ENCODE measurements around the gene FBXL15. TPM values are rescaled to one million over a fixed set of nuclear protein-coding genes. Genes with fewer than 3 reads are reported as not detected.

FBXL15 gene
- total and polyA plus RNA-seq, 9 of the 15 experiments (the other 6 are each of a cell fraction or from before 2014, with no cell fraction given): 0.08 to 25.9 (median 3.5) TPM

DNA sequence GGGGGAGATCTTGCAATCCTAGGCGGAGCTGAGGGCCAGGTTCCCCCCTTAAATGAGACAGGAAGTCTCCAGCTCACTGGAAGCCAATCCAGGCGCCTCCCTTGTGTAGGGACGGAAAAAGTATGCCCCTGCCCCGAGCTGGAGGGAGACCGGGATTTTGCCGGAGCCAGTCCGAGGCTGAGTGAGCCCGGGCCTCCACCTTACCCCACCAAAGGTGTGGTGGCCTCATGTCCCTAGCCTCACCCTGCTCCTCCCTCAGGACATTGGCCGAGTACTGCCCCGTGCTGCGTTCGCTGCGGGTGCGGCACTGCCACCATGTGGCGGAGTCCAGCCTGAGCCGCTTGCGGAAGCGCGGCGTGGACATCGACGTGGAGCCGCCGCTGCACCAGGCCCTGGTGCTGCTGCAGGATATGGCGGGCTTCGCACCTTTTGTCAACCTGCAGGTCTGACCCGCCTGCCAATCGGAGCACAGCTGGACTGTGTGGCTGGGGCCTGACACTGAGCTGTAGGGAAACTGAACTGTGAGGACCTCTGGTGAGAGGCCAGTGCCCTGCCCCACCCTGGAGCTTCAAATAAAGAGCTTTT lies 2.0 kb downstream of the FBXL15 start (continued):
- TF ChIP-seq, protein P1, sequence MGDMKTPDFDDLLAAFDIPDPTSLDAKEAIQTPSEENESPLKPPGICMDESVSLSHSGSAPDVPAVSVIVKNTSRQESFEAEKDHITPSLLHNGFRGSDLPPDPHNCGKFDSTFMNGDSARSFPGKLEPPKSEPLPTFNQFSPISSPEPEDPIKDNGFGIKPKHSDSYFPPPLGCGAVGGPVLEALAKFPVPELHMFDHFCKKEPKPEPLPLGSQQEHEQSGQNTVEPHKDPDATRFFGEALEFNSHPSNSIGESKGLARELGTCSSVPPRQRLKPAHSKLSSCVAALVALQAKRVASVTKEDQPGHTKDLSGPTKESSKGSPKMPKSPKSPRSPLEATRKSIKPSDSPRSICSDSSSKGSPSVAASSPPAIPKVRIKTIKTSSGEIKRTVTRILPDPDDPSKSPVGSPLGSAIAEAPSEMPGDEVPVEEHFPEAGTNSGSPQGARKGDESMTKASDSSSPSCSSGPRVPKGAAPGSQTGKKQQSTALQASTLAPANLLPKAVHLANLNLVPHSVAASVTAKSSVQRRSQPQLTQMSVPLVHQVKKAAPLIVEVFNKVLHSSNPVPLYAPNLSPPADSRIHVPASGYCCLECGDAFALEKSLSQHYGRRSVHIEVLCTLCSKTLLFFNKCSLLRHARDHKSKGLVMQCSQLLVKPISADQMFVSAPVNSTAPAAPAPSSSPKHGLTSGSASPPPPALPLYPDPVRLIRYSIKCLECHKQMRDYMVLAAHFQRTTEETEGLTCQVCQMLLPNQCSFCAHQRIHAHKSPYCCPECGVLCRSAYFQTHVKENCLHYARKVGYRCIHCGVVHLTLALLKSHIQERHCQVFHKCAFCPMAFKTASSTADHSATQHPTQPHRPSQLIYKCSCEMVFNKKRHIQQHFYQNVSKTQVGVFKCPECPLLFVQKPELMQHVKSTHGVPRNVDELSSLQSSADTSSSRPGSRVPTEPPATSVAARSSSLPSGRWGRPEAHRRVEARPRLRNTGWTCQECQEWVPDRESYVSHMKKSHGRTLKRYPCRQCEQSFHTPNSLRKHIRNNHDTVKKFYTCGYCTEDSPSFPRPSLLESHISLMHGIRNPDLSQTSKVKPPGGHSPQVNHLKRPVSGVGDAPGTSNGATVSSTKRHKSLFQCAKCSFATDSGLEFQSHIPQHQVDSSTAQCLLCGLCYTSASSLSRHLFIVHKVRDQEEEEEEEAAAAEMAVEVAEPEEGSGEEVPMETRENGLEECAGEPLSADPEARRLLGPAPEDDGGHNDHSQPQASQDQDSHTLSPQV (IDR thresholded peaks at IDR 0.05): peak; percentile 88
- TF ChIP-seq HNRNPL (IDR thresholded peaks at IDR 0.05; ENCODE audit: low read depth, low read length) (peak; percentile 51; the same call in 1 of the 2 replicates), ATF7 (IDR thresholded peaks at IDR 0.05) (peak; percentile 48; the same call in 1 of the 2 replicates), PHF20 (IDR thresholded peaks at IDR 0.05; ENCODE audit: partially characterized antibody) (peak; percentile 66), ZNF766 (CRISPR knock-in tag; conservative IDR thresholded peaks at IDR 0.05) (0 out of 2 replicates have a peak, but pooled peaks have one; percentile 25), POLR2A (conservative IDR thresholded peaks at IDR 0.05) (peak; percentile 64), ASH1L (IDR thresholded peaks at IDR 0.05; ENCODE audit: borderline replicate concordance, low read depth, partially characterized antibody) (no peak), ZNF77 (CRISPR knock-in tag; IDR thresholded peaks at IDR 0.05) (no peak)
- TF ChIP-seq, protein P2, sequence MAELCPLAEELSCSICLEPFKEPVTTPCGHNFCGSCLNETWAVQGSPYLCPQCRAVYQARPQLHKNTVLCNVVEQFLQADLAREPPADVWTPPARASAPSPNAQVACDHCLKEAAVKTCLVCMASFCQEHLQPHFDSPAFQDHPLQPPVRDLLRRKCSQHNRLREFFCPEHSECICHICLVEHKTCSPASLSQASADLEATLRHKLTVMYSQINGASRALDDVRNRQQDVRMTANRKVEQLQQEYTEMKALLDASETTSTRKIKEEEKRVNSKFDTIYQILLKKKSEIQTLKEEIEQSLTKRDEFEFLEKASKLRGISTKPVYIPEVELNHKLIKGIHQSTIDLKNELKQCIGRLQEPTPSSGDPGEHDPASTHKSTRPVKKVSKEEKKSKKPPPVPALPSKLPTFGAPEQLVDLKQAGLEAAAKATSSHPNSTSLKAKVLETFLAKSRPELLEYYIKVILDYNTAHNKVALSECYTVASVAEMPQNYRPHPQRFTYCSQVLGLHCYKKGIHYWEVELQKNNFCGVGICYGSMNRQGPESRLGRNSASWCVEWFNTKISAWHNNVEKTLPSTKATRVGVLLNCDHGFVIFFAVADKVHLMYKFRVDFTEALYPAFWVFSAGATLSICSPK (IDR thresholded peaks at IDR 0.05; ENCODE audit: borderline replicate concordance): 0 out of 2 replicates have a peak, but pooled peaks have one; percentile 24
